ENCODE results near the gene RAP2A.

Gene RAP2A

DNA sequence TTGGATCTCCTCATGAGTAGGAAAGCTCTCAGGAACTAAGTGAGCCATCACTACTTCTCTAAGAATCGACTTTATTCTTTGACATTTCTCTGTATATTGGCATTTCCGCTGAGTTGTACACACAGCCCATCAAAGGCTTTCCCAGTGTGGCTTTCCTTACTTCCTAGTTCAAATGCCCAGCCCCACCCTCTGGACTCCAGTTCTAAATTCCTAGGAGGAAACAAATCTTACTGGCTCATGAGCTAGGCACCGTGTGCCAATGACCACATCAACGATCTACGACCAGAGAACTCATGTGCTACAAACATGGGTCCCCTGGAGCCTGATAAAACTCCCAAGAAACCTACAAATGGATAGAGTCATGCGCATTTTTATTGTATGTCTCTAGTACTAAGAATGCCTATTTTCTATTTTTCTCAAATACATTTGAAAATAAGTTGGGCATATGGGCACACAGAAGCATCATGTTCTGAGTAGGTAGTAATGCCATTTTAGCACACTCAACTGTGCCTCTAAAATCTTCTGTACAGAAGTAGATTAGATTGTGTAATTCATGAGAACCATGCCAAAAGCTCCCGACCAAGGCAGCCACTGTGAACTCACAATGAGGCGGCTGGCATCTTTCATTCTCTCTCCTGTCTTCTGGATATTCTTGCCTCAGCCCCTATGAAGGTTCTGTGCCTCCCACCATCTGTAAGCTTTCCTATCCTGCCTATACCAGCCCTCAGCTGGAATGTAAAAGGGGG, 10.5 kb upstream of the RAP2A start:
- DNase-seq, result no peak

DNA sequence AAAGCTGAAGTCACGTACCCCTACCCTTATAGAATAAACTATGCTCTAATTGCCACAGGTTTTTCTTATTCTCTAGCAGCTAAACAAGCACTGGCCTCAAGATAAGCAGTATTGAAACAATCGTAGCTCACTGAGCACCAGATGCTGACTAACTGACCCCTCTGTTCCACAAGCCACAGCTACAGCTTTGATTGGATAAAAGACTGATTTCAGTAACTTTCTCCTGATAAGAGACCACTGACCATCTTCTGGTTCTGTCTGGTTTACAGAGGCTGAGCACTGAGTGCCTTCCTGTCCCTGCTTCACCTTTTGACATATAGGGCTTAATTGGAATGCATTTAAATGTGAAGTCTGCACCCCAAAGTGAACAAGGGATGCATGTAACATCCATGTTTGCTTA, 8.4 kb upstream of the RAP2A start:
- DNase-seq, result no peak

DNA sequence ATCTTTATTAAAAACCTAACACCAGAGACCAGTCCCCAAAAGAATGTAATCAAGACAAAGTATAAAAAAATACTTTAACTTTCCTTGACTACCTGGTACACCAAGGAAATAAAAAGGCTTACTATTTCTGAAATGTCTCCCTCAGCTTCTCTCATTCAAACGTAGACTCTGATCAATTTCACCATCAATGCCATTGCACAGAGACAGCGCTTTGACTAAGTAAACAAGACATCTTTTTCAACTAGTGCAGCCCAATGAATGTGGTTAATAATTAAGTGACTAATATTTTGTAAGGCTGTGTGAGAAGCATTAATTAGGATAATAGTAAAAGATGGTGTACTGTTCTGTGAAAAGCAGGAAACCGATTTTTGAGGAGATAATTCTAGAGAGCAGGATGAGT, 7.3 kb upstream of the RAP2A start:
- no peak for DNase-seq

DNA sequence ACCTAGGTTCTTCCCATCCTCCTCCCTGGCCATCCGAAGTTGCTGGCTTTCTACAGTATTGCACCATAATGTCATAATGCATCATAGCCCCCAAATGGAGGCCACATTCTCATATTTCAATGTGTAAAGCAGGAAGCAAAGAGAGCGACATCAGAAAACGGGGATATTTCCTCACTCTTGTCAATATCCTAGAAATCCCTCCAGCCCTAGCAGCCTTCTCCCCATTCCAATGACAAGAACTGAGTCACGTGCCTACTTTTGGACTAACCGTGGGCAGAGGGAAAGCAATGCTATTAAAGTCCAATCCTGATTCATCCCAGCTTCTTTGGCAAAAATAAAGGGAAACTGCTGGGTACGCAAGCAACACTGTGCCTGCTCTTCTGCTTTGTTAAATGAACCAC, 4.3 kb upstream of the RAP2A start:
- DNase-seq, result no peak

DNA sequence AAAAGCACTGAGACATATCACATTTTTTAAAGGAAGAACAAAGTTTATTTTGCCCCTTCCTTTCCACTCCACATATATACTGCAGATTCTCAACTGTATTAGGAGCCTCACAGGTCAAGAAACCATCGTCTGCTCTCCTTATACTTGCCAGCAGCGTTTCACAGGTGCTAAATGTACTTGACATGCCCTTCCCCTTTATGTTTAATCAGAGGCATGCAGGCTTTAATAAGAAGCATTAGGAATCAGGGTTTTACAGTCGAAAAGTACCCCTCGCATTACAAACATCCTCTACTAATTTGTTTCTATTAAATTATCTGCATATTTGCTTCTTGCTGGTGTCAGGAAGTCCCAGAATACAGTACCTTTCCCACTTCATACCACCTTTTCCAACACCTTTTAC, 3.7 kb upstream of the RAP2A start:
- no peak for DNase-seq

DNA sequence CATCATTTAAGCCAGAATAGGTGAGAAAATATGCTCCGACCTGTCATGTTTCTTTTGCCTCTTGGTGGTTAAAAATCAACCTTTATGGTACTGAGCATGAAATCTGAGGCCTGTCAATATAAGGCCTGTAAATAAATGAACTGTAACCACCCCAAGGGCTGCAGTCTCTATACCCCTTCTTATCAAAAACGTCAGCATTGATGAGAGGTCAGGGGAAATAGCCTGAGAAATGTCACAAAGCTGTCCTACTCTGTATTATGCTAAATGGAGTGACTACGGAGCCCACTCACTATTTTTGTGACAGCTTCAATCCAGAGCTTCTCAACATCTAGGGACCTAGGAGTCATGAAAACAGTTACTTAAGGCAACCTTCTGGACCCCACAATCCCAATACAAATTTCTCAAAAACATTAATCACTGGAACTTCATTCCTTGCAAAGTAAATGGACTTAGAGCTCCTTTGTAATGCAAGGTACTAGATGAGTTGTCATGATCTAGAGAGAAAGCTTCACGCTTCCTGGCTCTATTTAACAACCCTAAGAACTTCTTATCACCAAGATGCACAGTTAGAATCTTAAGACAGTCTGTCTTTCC, 2.7 kb upstream of the RAP2A start:
- no peak for DNase-seq

DNA sequence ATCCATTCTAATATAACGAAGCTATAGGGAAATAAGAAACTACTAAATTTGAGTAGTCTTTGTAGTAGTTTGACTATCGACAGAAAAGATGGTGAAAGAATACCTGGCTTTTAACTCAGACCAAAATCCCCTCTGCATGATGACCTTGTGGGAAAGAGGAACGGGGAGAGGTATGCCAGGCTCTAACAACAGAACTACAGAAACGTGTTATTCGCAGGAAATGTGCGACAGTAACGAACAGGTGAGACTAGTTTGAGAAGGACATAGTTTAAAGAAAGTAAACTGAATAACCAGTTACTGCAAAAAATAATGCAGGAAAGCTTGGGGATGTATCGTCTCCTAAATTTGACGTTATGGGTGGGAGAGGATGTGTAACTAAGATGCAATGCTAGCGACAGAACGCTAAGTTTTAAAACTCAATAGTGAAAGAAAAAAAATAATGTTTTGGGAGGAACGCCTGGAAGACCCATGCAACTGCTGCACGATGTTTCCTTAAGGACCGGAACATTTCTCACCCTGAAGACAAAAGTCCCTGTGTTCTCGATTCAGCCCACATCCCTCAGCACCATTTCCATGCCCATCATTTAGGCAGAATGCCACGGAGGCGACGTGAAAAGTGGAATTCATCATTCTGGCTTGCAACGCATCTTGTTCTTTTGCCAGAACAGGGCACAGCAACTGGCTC, 1.6 kb upstream of the RAP2A start:
- DNase-seq, result no peak

DNA sequence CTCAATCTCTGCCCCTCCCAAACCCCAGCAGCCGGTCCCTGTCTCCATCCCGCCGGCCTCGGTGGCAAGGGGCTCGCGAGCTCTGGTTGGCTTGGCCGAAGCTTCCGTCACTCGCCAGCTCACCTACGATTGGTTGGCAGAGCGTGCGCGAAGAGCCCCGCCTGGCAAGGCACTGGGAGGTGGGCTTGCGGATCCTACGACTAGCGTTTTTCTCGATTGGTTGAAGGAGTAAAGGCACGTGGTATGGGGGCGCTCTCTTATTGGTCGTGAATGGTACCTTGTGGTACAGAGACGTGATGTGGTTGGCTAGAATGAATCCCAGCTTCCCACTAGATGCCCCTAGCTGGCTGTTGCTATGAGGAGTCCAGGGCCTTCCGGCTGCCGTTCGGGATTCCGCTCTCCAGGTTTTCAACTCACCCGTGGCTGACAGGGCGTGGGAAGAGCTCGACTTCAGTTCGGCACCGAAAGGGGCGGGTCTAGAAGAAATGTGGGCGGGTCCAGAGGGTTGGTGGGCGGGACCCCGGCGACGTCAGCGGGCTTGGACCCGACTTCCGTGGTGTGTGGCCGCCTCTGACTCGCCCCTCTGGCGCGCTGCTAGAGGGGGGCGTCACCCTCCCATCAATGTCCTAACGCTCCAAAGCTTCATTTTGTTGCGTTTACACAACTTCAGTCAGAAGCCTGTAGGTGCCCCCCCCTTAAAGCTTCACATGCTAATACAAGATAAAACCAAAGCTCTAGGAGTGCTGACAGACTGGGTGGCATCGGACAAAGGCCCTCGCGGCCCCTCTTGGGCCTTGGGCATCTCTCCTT, 847 bp upstream of the RAP2A start:
- peak; percentile 99 to 100 for DNase-seq

DNA sequence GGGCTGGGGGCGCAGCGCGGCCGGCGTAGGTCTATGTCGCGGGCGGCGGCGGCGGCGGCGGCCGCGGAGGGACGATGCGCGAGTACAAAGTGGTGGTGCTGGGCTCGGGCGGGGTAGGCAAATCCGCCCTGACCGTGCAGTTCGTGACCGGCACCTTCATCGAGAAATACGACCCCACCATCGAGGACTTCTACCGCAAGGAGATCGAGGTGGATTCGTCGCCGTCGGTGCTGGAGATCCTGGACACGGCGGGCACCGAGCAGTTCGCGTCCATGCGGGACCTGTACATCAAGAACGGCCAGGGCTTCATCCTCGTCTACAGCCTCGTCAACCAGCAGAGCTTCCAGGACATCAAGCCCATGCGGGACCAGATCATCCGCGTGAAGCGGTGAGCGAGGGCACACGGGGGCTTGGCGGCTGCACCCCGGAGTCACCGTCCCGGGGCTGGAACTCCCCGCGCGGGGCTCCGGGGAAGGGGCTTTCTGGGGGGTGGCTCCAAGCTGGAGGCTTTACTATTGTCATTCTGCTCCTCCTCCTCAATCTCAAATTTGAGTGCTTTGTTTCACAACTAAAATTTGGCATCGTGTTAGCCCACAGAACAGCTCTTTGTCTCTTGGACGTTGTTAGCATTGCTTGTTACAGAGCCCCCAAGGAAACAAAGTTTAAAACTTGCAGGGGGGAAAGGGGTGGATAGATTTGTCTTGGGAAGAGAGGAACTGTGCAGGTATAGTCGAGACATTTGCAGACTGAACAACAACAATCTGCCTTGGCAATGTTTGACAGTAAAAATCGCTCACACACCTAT, 630 bp downstream of the RAP2A start:
- peak in 1 of 2 experiments; percentile 16 for DNase-seq

DNA sequence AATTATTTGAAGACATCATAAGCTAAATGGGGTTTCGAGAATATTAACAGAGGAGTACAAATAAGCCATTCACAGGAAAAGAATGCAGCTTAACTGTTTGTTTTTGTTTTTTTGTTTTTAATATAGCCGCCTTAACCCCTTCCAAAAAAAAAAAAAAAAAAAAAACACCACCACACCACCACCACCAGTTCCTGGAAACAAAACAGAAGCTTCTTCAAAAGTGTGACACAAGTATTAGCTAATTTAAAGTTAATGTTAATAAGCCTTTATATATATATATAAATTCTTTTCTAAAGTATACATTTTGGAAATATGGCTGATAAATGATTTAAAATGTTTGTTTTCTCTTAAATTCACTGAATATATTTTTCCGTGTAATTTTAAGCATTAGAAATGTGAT, 1.4 kb downstream of the RAP2A start:
- no peak for DNase-seq

DNA sequence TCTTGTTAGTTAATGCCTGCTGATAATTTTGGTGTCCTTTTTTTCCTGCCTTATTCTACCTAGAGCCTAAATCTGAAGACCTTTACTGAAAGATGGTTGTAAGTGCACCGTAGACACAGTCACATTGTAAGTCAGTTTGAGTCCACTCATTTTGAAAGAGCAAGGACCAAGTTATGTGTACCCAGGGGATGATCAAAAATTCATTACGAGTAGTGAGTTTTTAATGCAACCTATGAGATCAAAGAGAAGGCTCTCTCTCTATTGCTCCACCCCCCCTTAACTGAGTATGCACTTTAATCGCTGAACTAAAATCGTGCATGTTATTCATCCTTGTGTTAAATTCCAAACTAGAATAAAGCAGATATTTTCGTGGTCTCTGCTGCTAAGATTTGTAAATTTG, 1.8 kb downstream of the RAP2A start:
- DNase-seq, result no peak

DNA sequence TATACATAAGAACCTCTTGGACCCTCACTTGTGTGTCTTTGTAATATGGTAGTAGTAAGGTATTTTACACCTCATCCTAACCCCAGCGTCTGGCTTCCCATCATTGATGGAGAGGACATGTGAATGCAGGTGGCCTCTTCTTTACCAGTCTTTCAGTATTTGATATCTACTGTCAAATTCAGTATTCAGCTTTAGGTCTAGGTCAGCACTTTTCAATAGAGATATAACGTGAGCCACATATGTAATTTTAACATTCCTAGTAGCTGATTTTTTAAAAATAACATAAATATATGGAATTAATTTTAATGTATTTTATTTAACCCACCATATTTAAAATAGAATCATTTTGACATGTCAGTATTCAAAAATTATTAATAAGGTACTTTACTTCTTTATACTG, 2.9 kb downstream of the RAP2A start:
- no peak for DNase-seq

DNA sequence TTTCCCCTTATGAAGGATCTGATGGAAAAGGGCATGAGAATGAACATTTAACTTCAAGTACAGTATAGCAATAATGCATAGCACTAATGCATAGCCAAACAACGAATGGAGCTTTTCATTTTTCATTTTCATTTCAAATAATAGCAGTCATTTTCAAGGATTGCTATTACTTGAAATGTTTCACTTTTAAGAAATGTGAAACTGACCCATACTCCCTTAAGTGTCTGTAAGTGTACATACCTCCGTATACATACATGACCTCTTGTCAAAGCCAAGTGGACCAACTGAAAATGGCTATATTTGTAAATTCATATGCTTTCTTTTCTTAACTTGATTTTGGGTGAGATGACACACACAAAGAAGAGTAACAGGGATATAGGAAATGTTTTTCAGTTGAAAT, 3.8 kb downstream of the RAP2A start:
- no peak for DNase-seq

DNA sequence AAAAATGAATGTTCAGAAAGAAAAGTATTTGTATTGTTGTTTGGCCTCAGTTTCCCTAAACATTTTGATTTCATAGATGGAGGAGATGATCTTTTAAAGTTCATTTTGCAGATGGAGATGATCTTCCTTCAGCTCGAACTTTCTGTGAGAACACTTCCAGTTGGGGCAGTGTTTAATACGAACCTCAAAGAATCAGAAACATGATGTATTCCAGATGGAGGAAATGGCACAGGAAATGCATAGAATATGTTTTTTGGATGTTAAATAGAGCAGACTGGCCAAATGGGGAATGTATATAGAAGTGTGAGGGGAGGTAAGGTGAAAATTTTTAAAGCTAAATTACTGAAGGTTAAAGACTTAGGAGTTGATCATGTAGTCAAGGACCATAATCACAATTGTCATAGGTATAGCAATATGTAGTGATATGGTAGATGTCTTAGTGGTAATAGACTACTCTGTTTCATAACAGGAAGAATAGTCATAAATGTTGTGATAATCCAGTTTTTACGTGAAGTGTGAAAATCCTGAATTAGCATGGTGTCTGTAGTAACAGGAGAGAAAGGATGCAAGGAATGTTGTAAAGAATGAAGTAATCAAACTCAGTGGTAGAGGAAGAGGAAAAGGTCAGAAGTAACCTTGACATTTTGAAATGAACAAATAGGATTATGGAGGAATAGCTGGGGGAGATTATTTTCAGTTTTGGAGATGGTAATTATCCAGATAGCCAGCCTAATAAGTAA, 5.1 kb downstream of the RAP2A start:
- DNase-seq, result no peak

DNA sequence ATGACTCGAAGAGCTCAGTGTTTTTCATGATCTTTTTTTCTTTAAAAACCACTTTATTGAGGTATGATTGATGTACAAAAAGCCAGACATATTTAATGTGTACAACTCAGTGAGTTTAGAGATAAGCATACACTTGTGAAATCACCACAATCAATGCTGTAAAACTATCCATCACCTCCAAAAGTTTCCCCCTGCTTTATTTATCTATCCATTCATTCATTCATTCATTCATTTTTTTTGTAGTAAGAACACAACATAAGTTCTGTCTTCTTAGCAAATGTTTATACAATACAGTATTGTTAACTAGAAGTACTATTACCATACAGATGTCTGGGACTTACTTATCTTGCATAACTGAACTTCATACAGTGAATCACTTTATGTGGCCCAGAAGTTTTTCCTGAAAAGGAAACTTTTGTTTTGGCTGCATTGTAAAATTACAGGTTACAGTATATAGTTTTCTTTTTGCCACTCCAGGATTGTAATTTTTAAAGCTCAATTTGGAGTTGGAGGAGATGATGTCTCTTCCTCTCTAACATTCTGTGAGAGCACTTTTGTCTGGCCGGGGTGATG, 6.7 kb downstream of the RAP2A start:
- no peak for DNase-seq

DNA sequence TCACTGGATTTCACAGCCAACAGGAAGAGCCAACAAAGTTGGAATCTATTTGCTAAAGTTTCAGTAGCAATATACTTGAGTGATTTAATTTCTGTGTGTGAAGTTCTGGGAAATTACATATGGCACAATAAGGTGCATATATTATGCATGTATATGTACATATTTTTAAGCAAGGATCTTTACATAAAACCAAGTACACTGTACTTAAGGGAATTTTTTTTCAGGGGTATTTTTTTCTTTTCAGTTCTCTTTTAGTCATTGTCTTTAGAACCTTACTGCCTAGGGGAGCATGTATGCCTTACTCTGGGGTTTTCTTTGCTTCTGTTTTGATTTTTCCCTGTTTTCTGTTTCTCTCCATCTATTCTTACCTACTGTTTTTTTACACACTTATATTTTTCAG, 7.4 kb downstream of the RAP2A start:
- no peak for DNase-seq

DNA sequence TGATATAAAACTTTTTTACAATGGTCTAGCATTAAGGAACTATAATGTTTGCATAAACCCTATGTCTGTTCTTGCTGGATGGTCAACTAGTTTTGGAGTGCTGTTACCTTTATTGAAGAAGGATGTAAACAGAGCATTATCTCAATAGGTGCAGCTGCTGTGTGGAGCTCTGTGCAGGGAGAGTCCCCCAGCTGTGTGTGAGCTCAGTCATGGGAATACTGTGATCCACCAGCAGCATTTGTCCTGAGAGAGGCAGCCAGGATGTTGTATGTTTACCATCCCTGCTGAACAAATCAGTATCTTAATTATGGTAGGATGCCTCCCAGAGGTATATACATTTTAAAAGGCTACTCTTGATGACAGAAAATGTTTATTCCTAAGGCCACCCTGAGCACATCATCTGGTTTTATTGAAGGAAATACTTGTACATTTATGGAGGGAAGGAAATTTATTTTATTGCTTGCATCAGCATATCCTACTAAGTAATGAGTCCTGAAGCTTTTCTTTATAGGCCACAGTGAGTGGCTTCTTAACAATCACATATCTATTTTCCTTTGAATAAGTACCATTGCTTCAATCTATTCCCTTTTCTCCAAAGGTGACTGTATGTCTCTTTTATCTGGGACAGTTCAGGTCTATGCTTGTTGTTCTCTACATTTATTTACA, 11.7 kb downstream of the RAP2A start:
- no peak for DNase-seq

DNA sequence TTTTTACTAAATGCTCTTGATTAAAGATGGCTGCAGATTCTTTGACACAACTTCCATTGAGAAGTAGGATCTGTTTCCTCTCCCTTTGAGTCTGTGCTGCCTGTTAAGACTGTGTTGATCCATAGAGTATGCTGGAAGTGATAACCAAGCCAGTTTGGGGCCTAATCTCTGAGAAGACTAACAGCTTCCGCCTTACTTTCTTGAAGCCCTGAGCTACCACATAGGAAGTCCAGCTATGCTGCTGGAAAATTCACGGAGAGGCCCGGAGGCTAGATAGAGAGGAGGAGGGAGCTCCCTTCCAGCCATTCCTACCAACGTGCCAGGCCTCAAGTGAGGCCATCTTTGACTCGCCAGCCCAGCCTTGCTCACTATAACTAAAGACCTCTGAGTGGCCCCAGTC, 12.5 kb downstream of the RAP2A start:
- no peak for DNase-seq

DNA sequence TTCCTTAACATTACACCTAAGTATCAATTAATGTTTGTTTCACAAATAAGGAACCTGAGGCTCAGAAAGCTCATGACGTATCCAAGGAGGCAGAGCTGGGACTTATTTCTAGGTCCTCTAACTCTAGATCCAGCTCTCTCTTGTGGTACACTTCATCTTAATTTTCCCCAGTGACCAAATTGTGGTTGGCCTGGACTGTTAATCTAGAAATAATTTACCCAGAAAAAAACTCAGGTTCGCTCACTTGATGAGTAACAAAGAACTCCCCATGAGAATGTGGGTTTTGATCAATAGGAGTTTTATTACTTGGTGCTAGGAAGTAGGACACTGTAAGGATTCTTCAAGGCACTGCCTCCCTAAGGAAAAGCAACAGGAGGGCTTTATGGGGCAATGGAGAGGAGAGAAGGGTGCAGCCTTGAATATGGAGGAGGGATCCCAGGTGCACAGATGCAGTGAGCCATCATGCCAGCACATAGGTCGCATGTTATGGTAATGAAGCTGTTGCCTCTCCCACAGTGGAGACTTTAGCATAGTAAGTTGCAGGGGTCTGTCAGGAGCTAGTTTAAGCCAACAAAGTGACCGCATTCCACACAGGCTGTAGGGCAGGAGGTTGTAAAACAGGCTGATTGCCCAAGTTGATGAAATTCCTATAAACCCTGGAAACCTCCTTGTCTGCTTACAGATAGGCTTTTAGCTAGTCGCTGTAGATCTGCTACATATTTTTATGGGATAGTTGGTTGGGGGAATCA, 14.7 kb downstream of the RAP2A start:
- DNase-seq, result no peak

DNA sequence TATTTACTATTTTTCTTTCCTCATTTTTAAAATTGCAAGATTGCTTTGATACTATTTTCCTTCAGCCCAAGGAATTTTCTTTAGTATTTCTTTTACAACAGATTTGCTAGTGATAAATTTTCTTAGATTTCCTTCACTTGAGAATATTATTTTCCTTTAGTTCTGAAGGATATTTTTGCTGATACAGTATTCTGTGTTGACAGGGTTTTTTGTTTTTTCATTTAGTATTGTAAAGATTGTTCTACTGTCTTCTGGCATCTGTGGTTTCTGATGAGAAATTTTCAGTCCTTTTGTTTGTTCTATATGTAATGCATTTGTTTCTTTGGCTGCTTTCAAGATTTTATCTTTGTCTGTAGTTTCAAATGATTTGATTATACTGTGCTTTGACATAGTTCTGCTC, 20.7 kb downstream of the RAP2A start:
- DNase-seq, result no peak

Measured in SW 1271 (cell line).